ENCODE results near the gene ZBTB21. TPM values are rescaled to one million over a fixed set of nuclear protein-coding genes. Genes with fewer than 3 reads are reported as not detected.

The ZBTB21 gene
- total RNA-seq, 1 donor from 2014 or later: 17.8 TPM

GRCh38 chr21:42042651-42043050 is 32.5 kb upstream of the ZBTB21 start:
- Histone ChIP-seq H3K36me3 (no peaks in the 10 kb centered on the region), H3K27ac (no peak overlapping the region), H3K9me3 (no peaks in the 10 kb centered on the region), H3K27me3 (no peaks in the 10 kb centered on the region), H3K4me3 (no peak overlapping the region), H3K4me1 (peaks cover 10% of the 10 kb centered on the region)
- DNase-seq (no peak), ATAC-seq (no peak)
- intact Hi-C loops (cut with DNase I): no loop called here
- TF ChIP-seq, protein P1, sequence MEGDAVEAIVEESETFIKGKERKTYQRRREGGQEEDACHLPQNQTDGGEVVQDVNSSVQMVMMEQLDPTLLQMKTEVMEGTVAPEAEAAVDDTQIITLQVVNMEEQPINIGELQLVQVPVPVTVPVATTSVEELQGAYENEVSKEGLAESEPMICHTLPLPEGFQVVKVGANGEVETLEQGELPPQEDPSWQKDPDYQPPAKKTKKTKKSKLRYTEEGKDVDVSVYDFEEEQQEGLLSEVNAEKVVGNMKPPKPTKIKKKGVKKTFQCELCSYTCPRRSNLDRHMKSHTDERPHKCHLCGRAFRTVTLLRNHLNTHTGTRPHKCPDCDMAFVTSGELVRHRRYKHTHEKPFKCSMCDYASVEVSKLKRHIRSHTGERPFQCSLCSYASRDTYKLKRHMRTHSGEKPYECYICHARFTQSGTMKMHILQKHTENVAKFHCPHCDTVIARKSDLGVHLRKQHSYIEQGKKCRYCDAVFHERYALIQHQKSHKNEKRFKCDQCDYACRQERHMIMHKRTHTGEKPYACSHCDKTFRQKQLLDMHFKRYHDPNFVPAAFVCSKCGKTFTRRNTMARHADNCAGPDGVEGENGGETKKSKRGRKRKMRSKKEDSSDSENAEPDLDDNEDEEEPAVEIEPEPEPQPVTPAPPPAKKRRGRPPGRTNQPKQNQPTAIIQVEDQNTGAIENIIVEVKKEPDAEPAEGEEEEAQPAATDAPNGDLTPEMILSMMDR (IDR thresholded peaks at IDR 0.05): no peak

DNA sequence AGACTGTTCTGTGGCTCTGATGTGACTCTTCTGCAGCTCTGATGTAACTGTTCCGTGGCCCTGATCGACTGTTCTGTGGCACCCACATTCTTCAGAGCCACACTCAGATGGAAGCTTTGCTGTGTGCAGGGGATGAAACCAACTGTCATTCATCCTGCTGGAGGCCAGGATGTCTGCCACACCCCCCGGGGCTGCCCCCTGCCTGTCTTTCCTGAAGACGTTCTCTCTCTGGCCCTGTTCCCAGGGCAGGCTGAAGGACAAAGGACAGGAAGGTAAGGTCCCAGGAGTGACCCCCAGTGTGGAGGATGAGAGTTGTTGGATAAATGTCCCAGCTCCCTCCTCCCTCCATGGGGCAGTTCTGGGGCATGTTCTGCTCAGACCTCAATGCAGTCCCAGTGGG is 31.6 kb upstream of the ZBTB21 start:
- ATAC-seq: no peak

GRCh38 chr21:42041246-42041645 is 31.1 kb upstream of the ZBTB21 start:
- TF ChIP-seq, protein P1 (IDR thresholded peaks at IDR 0.05): no peak
- Histone ChIP-seq H3K4me1 (peaks cover 10% of the 10 kb centered on the region), H3K36me3 (no peaks in the 10 kb centered on the region), H3K27ac (no peak overlapping the region), H3K9me3 (no peaks in the 10 kb centered on the region), H3K4me3 (no peak overlapping the region), H3K27me3 (no peaks in the 10 kb centered on the region)
- intact Hi-C loops (cut with DNase I): no loop called here
- ATAC-seq (no peak), DNase-seq (no peak)

More for the DNA sequence above, 31.6 kb upstream of the ZBTB21 start:
- H3K27me3 ChIP-seq: no peaks in the 10 kb centered on the region
- TF ChIP-seq, protein P1 (IDR thresholded peaks at IDR 0.05): no peak
- no peaks in the 10 kb centered on the region for H3K9me3 ChIP-seq
- H3K27ac ChIP-seq: no peak overlapping the region
- intact Hi-C loops (cut with DNase I): no loop called here
- H3K4me3 ChIP-seq: no peak overlapping the region
- no peaks in the 10 kb centered on the region for H3K36me3 ChIP-seq
- H3K4me1 ChIP-seq: peaks cover 10% of the 10 kb centered on the region
- no peak for DNase-seq

DNA sequence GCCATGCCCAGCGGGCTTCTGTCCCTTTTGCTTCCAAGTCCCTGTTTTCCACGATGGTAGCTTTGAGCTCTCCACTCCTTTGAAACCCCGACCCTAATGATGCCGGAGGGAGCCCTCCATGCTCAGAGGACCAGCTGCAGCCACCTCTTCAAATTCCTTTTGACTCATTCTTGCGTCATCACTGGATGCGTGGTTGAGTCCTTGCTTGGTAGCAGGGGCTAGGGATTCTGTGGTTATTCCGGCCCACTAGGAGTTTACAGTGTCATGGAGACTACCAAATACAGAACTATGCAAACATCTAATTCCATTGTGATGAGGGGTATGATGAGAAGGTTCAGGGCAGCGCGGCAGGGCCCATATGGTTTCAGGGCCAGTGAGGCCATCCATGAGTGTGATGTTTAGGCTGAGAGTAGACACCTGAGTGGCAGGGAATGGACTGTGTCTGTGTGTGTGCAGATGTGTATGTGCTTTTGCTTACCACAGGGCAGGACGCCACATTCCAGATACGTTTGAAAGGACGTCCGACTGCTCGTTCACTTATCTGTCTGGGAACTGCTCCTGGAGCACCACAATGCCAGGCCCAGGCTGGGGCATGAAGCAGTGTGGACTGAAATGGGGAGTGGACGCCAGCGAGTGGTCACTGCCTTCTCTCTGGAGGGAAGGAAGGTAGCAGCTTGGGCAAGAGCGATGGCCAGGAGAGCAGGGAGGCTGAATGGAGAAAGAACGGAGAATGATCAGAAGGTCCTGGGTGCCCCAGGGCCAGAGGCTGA is 30.4 kb upstream of the ZBTB21 start:
- DNase-seq: no peak
- TF ChIP-seq, protein P1 (IDR thresholded peaks at IDR 0.05): no peak
- ATAC-seq: no peak
- peaks cover 10% of the 10 kb centered on the region for H3K4me1 ChIP-seq
- no peak overlapping the region for H3K27ac ChIP-seq
- intact Hi-C loops (cut with DNase I): no loop called here
- H3K9me3 ChIP-seq: no peaks in the 10 kb centered on the region
- no peak overlapping the region for H3K4me3 ChIP-seq
- no peaks in the 10 kb centered on the region for H3K36me3 ChIP-seq
- no peaks in the 10 kb centered on the region for H3K27me3 ChIP-seq

DNA sequence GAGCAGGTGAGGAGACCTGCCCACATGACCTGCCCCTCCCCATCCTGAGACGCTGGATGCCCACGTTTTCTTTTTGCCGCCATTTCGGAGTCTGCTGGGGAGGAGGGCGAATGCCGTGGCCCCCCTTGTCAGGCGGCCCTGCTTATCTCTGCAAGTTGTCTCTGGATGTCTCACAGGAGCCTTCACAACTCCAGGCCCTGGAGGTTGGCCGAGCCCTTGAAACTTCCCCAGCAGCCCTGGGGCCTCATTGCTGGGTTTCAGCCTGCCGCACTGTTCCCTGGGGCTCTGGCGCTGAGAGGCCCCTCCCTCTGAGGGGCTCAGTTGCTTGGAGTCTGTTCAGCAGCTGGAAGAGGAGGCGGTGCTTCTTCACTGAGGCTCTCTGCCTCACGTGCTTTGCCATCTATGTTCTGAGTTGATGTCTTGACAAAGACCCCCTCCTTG is 29.8 kb upstream of the ZBTB21 start:
- DNase-seq (no peak), ATAC-seq (peak; percentile 16)
- Histone ChIP-seq H3K27ac (peak overlapping the region; percentile 42), H3K4me1 (peaks cover 10% of the 10 kb centered on the region), H3K9me3 (no peaks in the 10 kb centered on the region), H3K27me3 (no peaks in the 10 kb centered on the region), H3K36me3 (no peaks in the 10 kb centered on the region), H3K4me3 (no peak overlapping the region)
- TF ChIP-seq, protein P1 (IDR thresholded peaks at IDR 0.05): no peak
- intact Hi-C loops (cut with DNase I): no loop called here

All from upper lobe of right lung (tissue), 1 donor.